H1 (cell line): ENCODE results near the gene C19orf53. TPM values are rescaled to one million over a fixed set of nuclear protein-coding genes. Genes with fewer than 3 reads are reported as not detected.
A peak's percentile ranks its signal among the peaks of the same experiment; 100 is the strongest.

Experiments
- CTCF ChIA-PET: fragments of 300-600 bp; sonication (Branson Sonifier 250); formaldehyde crosslinking; loops from one replicate; lab custom pipeline; 2021; ENCODE audit not compliant: partially characterized antibody; lab: Charles Lee
- POLR2A ChIA-PET: fragments of 300-600 bp; sonication (Branson Sonifier 250); formaldehyde crosslinking; loops from one replicate; lab custom pipeline; 2021; ENCODE audit warnings: inconsistent platforms; ENCODE audit not compliant: partially characterized antibody; lab: Charles Lee
- DNase-seq, 2 experiments: peaks; one replicate each; pipeline versions ENCODE4 v3.0.0 to v3.0.0-alpha.2; 2010 to 2022; ENCODE audit warnings: low spot score in 2 of 2, low read depth in 1 of 2, mixed read lengths in 1 of 2
- FAIRE-seq: peaks from 2 replicates; lab custom pipeline; 2011; peaks lifted over from hg19 to GRCh38; lab: Jason Lieb, UNC
- H2AFZ ChIP-seq: 2 replicates; pipeline ENCODE4 v1.8.1; 2012; ENCODE audit warnings: low read length, inconsistent platforms
- H2AK5ac ChIP-seq: 2 replicates; pipeline ENCODE4 v1.6.1; 2013; ENCODE audit warnings: low read depth, low read length
- H2BK120ac ChIP-seq: replicated peaks from 2 replicates; pipeline ENCODE3; 2013; ENCODE audit warnings: low read depth, low read length, inconsistent platforms
- H2BK12ac ChIP-seq: 2 replicates; pipeline ENCODE4 v1.6.1; 2013; ENCODE audit warnings: low read depth, low read length
- H2BK15ac ChIP-seq: 2 replicates; pipeline ENCODE4 v1.6.1; 2013; ENCODE audit warnings: low read length
- H2BK20ac ChIP-seq: 2 replicates; pipeline ENCODE4 v1.6.1; 2013; ENCODE audit warnings: low read length
- H2BK5ac ChIP-seq: 2 replicates; pipeline ENCODE4 v1.6.1; 2013; ENCODE audit warnings: low read depth, low read length
- H3K14ac ChIP-seq: 2 replicates; pipeline ENCODE4 v1.6.1; 2013; ENCODE audit warnings: inconsistent platforms; ENCODE audit not compliant: insufficient read length
- H3K18ac ChIP-seq: 2 replicates; pipeline ENCODE4 v1.6.1; 2013; ENCODE audit warnings: low read length; ENCODE audit errors: extremely low read depth
- H3K23ac ChIP-seq: 2 replicates; pipeline ENCODE4 v1.6.1; 2013; ENCODE audit warnings: inconsistent platforms; ENCODE audit not compliant: insufficient read length
- H3K23me2 ChIP-seq: 2 replicates; pipeline ENCODE4 v1.6.1; 2013; ENCODE audit warnings: low read depth, low read length
- H3K27ac ChIP-seq: 2 replicates; pipeline ENCODE4 v1.6.1; 2011; ENCODE audit warnings: low read depth, low read length, inconsistent platforms
- H3K27me3 ChIP-seq, 4 experiments: replicated peaks in 1 of 4; 1 replicate in 1 of 4; 2 replicates in 3 of 4; pipeline versions ENCODE4 v1.6.1 to v1.8.1; 2011 to 2013; ENCODE audit warnings: low read length in 3 of 4, mild to moderate bottlenecking in 3 of 4, inconsistent platforms in 2 of 4, mixed read lengths in 2 of 4, moderate library complexity in 1 of 4; ENCODE audit not compliant: control insufficient read depth in 3 of 4, insufficient read depth in 3 of 4; ENCODE audit errors: extremely low read depth in 1 of 4
- H3K36me3 ChIP-seq, 4 experiments: 2 replicates each; pipeline versions ENCODE4 v1.6.1 to v1.8.1; 2011 to 2013; ENCODE audit warnings: mild to moderate bottlenecking in 4 of 4, low read length in 3 of 4, moderate library complexity in 2 of 4, control low read depth in 1 of 4, inconsistent platforms in 1 of 4; ENCODE audit not compliant: insufficient read depth in 4 of 4, control insufficient read depth in 2 of 4
- H3K4ac ChIP-seq: replicated peaks from 2 replicates; pipeline ENCODE3; 2013; ENCODE audit warnings: low read length, low read depth, mixed read lengths, inconsistent platforms; ENCODE audit not compliant: insufficient read length
- H3K4me1 ChIP-seq, 4 experiments: replicated peaks in 1 of 4; 1 replicate in 1 of 4; 2 replicates in 3 of 4; pipeline versions ENCODE4 v1.6.1 to v1.8.1; 2011 to 2013; ENCODE audit warnings: low read length in 3 of 4, inconsistent platforms in 2 of 4, mixed read lengths in 1 of 4; ENCODE audit not compliant: insufficient read depth in 4 of 4, control insufficient read depth in 3 of 4
- H3K4me2 ChIP-seq, 2 experiments: 2 replicates each; pipeline versions ENCODE4 v1.6.1 to v1.8.1; 2011 to 2013; ENCODE audit warnings: low read depth in 2 of 2, low read length in 2 of 2, control low read depth in 1 of 2, inconsistent platforms in 1 of 2, mild to moderate bottlenecking in 1 of 2; ENCODE audit not compliant: insufficient read depth in 1 of 2
- H3K4me3 ChIP-seq, 4 experiments: fragments of 200-600, 300-600 bp in 1 of 4; sonication (generic), shearing (Covaris generic), sonication (Bioruptor Twin) in 1 of 4; 2 replicates each; pipeline versions ENCODE4 v1.5.1 to v1.8.1; 2011 to 2016; ENCODE audit warnings: low read length in 4 of 4, low read depth in 3 of 4, control low read depth in 2 of 4, inconsistent platforms in 2 of 4, mild to moderate bottlenecking in 2 of 4, mixed read lengths in 1 of 4, moderate library complexity in 1 of 4; ENCODE audit not compliant: insufficient read depth in 2 of 4; ENCODE audit errors: extremely low read depth in 1 of 4
- H3K56ac ChIP-seq: replicated peaks from 2 replicates; pipeline ENCODE3; 2013; ENCODE audit warnings: low read depth, mild to moderate bottlenecking, mixed read lengths, low read length, inconsistent platforms; ENCODE audit not compliant: insufficient read length
- H3K79me1 ChIP-seq: 2 replicates; pipeline ENCODE4 v1.6.1; 2013; ENCODE audit warnings: low read depth, low read length, control low read depth
- H3K79me2 ChIP-seq, 2 experiments: 2 replicates each; pipeline versions ENCODE4 v1.6.1 to v1.8.1; 2012 to 2013; ENCODE audit warnings: low read length in 2 of 2, mild to moderate bottlenecking in 2 of 2, inconsistent platforms in 1 of 2; ENCODE audit not compliant: insufficient read depth in 2 of 2, control insufficient read depth in 1 of 2
- H3K9ac ChIP-seq, 4 experiments: replicated peaks in 1 of 4; 1 replicate in 1 of 4; 2 replicates in 3 of 4; pipeline versions ENCODE4 v1.6.1 to v1.8.1; 2011 to 2013; ENCODE audit warnings: low read depth in 3 of 4, low read length in 3 of 4, control low read depth in 2 of 4, mild to moderate bottlenecking in 2 of 4, moderate library complexity in 2 of 4, inconsistent platforms in 1 of 4; ENCODE audit errors: extremely low read depth in 1 of 4
- H3K9me3 ChIP-seq, 2 experiments: 2 replicates each; pipeline versions ENCODE4 v1.6.1 to v1.8.1; 2012 to 2013; ENCODE audit warnings: mild to moderate bottlenecking in 2 of 2, moderate library complexity in 2 of 2, control low read depth in 1 of 2, inconsistent platforms in 1 of 2, low read depth in 1 of 2, low read length in 1 of 2, mixed read lengths in 1 of 2; ENCODE audit not compliant: insufficient read depth in 2 of 2
- H4K20me1 ChIP-seq, 2 experiments: replicated peaks in 1 of 2; 2 replicates each; pipeline versions ENCODE3 to v1.8.1; 2011 to 2013; ENCODE audit warnings: inconsistent platforms in 2 of 2, low read length in 2 of 2, mild to moderate bottlenecking in 1 of 2; ENCODE audit not compliant: insufficient read depth in 2 of 2, control insufficient read depth in 1 of 2
- H4K5ac ChIP-seq: 2 replicates; pipeline ENCODE4 v1.6.1; 2013; ENCODE audit warnings: low read length, low read depth, mixed read lengths, inconsistent platforms; ENCODE audit not compliant: insufficient read length
- H4K8ac ChIP-seq: 2 replicates; pipeline ENCODE4 v1.8.0; 2013; ENCODE audit warnings: mild to moderate bottlenecking, moderate library complexity, low read length, inconsistent platforms; ENCODE audit not compliant: insufficient read depth; ENCODE audit errors: extremely low read depth
- H4K91ac ChIP-seq: replicated peaks from 2 replicates; pipeline ENCODE3; 2013; ENCODE audit warnings: low read length, mixed read lengths, inconsistent platforms; ENCODE audit not compliant: insufficient read length
- BRCA1 ChIP-seq: IDR thresholded peaks from 2 replicates; pipeline ENCODE4 v1.6.1; 2012; ENCODE audit warnings: low read depth, low read length, improper control_type of control experiment
- RAD21 ChIP-seq, 2 experiments: IDR thresholded peaks in 1 of 2; conservative IDR thresholded peaks in 1 of 2; 2 replicates each; pipeline ENCODE4 v1.6.1; 2011; ENCODE audit warnings: low read depth in 2 of 2, low read length in 2 of 2, improper control_type of control experiment in 1 of 2, inconsistent platforms in 1 of 2, mild to moderate bottlenecking in 1 of 2, moderate library complexity in 1 of 2
- SP1 ChIP-seq: IDR thresholded peaks from 2 replicates; pipeline ENCODE4 v1.6.1; 2011; ENCODE audit warnings: low read depth, low read length
- SUZ12 ChIP-seq: fragments of 200-600 bp; sonication (generic); IDR thresholded peaks from 2 replicates; pipeline ENCODE4 v1.6.1; 2012; ENCODE audit warnings: mild to moderate bottlenecking, inconsistent platforms, low read length, moderate library complexity, mixed read lengths
- YY1 ChIP-seq: IDR thresholded peaks from 2 replicates; pipeline ENCODE4 v1.6.1; 2011; ENCODE audit warnings: low read depth, mild to moderate bottlenecking, low read length
- WGBS, 2 experiments: shearing (Covaris generic) in 1 of 2; methylation state at CpG; one replicate each; pipeline versions ENCODE4 v1.1.6 to v1.1.7; 2013 to 2015; ENCODE audit warnings: low lambda C conversion rate in 2 of 2, mixed read lengths in 2 of 2, inconsistent platforms in 1 of 2, low coverage in 1 of 2, missing lambda C conversion rate in 1 of 2; ENCODE audit not compliant: insufficient replicate concordance in 2 of 2, insufficient coverage in 1 of 2, insufficient read length in 1 of 2; ENCODE audit errors: extremely low coverage in 1 of 2, missing lambda C conversion rate in 1 of 2; 5-methylcytosine and 5-hydroxymethylcytosine counted together
- polyA plus RNA-seq, 7 experiments: library from polyadenylated mRNA; depleted of rRNA in 3 of 7; stranded (reverse) in 5 of 7; unstranded in 2 of 7; fragments of >200 nt in 5 of 7; fragments of 200-250 nt in 2 of 7; gene quantifications; 1 replicate in 5 of 7; 2 replicates in 1 of 7; 4 replicates in 1 of 7; pipeline versions ENCODE4 v1.2.1 to v1.2.3, GENCODE V29; 2011 to 2013; ENCODE audit warnings: missing spikeins in 2 of 7, mixed read lengths in 2 of 7
- total RNA-seq: library from RNA; stranded (reverse); fragmentation: NEBNext Ultra II Directional; extraction: Animal tissue kit (Norgen Biotek cat#: 25700); gene quantifications from 2 replicates; pipeline ENCODE4 v1.2.1, GENCODE V29; 2021
- TF ChIP-seq, protein P1 (sequence below), 3 experiments: IDR thresholded peaks; 1 replicate in 2 of 3; 2 replicates in 1 of 3; pipeline versions ENCODE4 v1.5.1 to v1.6.1; 2011; ENCODE audit warnings: low read length in 3 of 3, mild to moderate bottlenecking in 3 of 3, inconsistent platforms in 2 of 3, low read depth in 1 of 3, moderate library complexity in 1 of 3; ENCODE audit not compliant: insufficient read depth in 1 of 3; ENCODE audit errors: control extremely low read depth in 1 of 3

Gene C19orf53
- total and polyA plus RNA-seq, 2 of the 8 experiments (the other 6 are each of a cell fraction or from before 2014, with no cell fraction given), result 104 to 169 TPM

DNA sequence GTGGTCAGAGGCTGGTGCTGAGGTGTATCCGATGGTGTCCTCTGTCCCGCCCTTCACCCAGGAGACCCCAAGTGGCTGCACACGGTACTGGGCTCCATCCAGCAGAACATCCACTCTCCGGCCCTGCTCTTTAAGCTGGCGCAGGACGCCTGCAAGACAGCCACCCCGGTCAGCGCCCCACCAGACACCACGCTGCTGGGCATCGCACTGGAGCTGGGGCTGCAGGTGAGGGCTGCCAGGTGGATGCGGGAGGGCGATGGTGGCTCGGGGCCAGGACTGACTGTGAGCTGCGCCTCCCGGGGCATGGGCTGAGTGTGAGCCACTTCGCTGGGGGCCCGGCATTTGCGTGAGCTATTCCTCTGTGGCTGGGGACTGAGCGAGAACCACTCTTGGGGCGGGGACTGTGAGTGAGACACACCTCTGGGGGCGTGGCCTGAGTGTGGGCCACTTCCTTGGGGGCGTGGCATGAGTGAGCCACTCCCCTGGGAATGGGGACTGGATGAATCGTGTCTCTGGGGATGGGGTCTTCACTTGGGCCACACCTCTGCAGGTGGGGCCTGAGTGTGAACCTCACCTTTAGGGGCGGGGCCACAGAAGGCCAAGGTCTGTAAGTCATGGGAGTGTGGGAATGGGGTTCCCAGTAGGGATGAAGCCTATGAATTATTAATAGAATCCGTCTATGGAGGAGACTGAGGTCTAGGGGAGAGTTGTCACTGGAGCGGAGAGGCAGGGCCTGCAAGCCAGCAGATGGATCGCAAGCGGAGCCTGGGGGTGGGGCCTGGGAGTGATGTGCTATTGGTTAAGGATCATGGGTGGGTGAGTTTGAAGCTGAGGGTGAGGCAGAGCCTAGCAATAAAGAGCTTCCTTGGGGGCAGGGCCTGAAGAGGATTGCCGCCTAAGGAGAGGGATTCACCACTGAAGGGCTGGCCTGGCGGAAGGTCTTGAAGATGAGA is 51.5 kb downstream of the C19orf53 start:
- peaks cover 0 to 4% of the 10 kb centered on the region in 2 experiments for H4K20me1 ChIP-seq
- no peak overlapping the region for H3K27ac ChIP-seq
- no peak overlapping the region for H2AK5ac ChIP-seq
- no peaks in the 10 kb centered on the region for H3K79me2 ChIP-seq
- ChIA-PET POLR2A (interaction anchor here (0.7 to 4.2 kb wide), 19 partner anchors 9 to 263 kb away, joined by 3 to 20 read pairs (median 4); partner anchors contain the start of genes C19orf53 and MRI1), CTCF (interaction anchor here (0.8 to 5.7 kb wide), 17 partner anchors 8 to 42 kb away, joined by 3 to 27 read pairs (median 6); no protein-coding TSS in a partner anchor)
- H3K14ac ChIP-seq, result no peak overlapping the region
- H4K91ac ChIP-seq, result no peak overlapping the region
- no peak overlapping the region for H3K9ac ChIP-seq
- H2BK5ac ChIP-seq, result no peak overlapping the region
- peaks cover 2 to 33% (median 17%) of the 10 kb centered on the region in 4 experiments; a peak in 6 of 8 replicates for H3K36me3 ChIP-seq
- no peak overlapping the region for H4K5ac ChIP-seq
- H2BK120ac ChIP-seq, result no peak overlapping the region
- peak overlapping the region; percentile 92 for H4K8ac ChIP-seq
- peak; percentile 89 for FAIRE-seq
- no peaks in the 10 kb centered on the region for H3K27me3 ChIP-seq
- H3K4me3 ChIP-seq, result no peak overlapping the region
- no peak overlapping the region for H2AFZ ChIP-seq
- H3K23me2 ChIP-seq, result no peaks in the 10 kb centered on the region
- H3K4me2 ChIP-seq, result 0 out of 4 replicates have a peak overlapping the region, but pooled peaks have one; percentile 4 to 12
- 81% methylated on average over 30 of the region's 30 CpGs; no CpG with 5 or more reads in 1 of the 2 experiments for WGBS, 2 experiments
- no peak overlapping the region; the same call in 1 of the 2 replicates for H2BK12ac ChIP-seq
- H3K56ac ChIP-seq, result no peak overlapping the region
- H2BK20ac ChIP-seq, result no peak overlapping the region
- no peak overlapping the region for H3K4ac ChIP-seq
- peaks cover 0 to 2% (median 0%) of the 10 kb centered on the region in 4 experiments; a peak in 2 of 7 replicates for H3K4me1 ChIP-seq
- no peaks in the 10 kb centered on the region; the same call in 1 of the 2 replicates for H3K79me1 ChIP-seq
- H3K9me3 ChIP-seq, result no peaks in the 10 kb centered on the region
- 0 out of 2 replicates have a peak overlapping the region, but pooled peaks have one; percentile 13 for H3K18ac ChIP-seq
- DNase-seq, result peak in 1 of 2 experiments; percentile 91
- no peak overlapping the region for H3K23ac ChIP-seq
- no peak overlapping the region for H2BK15ac ChIP-seq
- peak; percentile 63; the same call in 1 of the 2 replicates for TF ChIP-seq SP1
- TF ChIP-seq YY1, result no peak
- TF ChIP-seq, protein P1, sequence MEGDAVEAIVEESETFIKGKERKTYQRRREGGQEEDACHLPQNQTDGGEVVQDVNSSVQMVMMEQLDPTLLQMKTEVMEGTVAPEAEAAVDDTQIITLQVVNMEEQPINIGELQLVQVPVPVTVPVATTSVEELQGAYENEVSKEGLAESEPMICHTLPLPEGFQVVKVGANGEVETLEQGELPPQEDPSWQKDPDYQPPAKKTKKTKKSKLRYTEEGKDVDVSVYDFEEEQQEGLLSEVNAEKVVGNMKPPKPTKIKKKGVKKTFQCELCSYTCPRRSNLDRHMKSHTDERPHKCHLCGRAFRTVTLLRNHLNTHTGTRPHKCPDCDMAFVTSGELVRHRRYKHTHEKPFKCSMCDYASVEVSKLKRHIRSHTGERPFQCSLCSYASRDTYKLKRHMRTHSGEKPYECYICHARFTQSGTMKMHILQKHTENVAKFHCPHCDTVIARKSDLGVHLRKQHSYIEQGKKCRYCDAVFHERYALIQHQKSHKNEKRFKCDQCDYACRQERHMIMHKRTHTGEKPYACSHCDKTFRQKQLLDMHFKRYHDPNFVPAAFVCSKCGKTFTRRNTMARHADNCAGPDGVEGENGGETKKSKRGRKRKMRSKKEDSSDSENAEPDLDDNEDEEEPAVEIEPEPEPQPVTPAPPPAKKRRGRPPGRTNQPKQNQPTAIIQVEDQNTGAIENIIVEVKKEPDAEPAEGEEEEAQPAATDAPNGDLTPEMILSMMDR (IDR thresholded peaks at IDR 0.05; ENCODE audit: control extremely low read depth in 1 of 3, insufficient read depth in 1 of 3, low read depth in 1 of 3, low read length in 3 of 3), result peak; percentile 34 to 52 (median 35)
- no peak for TF ChIP-seq BRCA1
- peak in 1 of 2 experiments; percentile 32; a peak in 2 of 4 replicates for TF ChIP-seq RAD21 (IDR thresholded peaks at IDR 0.05 in 1 of 2, conservative IDR thresholded peaks at IDR 0.05 in 1 of 2; ENCODE audit: low read depth in 2 of 2, low read length in 2 of 2)
- TF ChIP-seq SUZ12, result no peak
